Mesendoderm (in vitro differentiated cells): ENCODE results near the gene TIMP1.

Source experiments
- DNase-seq: peaks from one replicate; pipeline ENCODE4 v3.0.0; 2013
- H2AK5ac ChIP-seq: 2 replicates; pipeline ENCODE4 v1.6.1; 2013; ENCODE audit warnings: low read length, inconsistent platforms
- H2BK120ac ChIP-seq: 2 replicates; pipeline ENCODE4 v1.6.1; 2013; ENCODE audit warnings: low read depth, mild to moderate bottlenecking, low read length, moderate library complexity, mixed read lengths
- H2BK15ac ChIP-seq: replicated peaks from 2 replicates; pipeline ENCODE4 v1.6.1; 2013; ENCODE audit warnings: low read depth, mild to moderate bottlenecking, moderate library complexity
- H2BK5ac ChIP-seq: 2 replicates; pipeline ENCODE4 v1.6.1; 2013; ENCODE audit warnings: low read length, inconsistent platforms
- H3K18ac ChIP-seq: 2 replicates; pipeline ENCODE4 v1.6.1; 2013; ENCODE audit warnings: mild to moderate bottlenecking, low read length, mixed read lengths
- H3K23ac ChIP-seq: one replicate; pipeline ENCODE4 v1.6.1; 2013; ENCODE audit warnings: low read length
- H3K27ac ChIP-seq: 2 replicates; pipeline ENCODE4 v1.5.1; 2013; ENCODE audit warnings: low read depth, mild to moderate bottlenecking, inconsistent platforms, low read length, moderate library complexity
- H3K27me3 ChIP-seq: 2 replicates; pipeline ENCODE4 v1.6.1; 2013; ENCODE audit warnings: low read length, control low read depth, mild to moderate bottlenecking, inconsistent platforms; ENCODE audit not compliant: insufficient read depth, poor library complexity
- H3K36me3 ChIP-seq: 2 replicates; pipeline ENCODE4 v1.6.1; 2013; ENCODE audit warnings: low read length, inconsistent platforms; ENCODE audit not compliant: control insufficient read depth, insufficient read depth
- H3K4ac ChIP-seq: one replicate; pipeline ENCODE4 v1.6.1; 2013; ENCODE audit warnings: low read depth, mild to moderate bottlenecking, low read length, moderate library complexity
- H3K4me1 ChIP-seq: 2 replicates; pipeline ENCODE4 v1.6.1; 2013; ENCODE audit warnings: low read depth, low read length, inconsistent platforms; ENCODE audit not compliant: control insufficient read depth
- H3K4me2 ChIP-seq: 2 replicates; pipeline ENCODE4 v1.6.1; 2013; ENCODE audit warnings: low read length
- H3K4me3 ChIP-seq: 2 replicates; pipeline ENCODE4 v1.5.1; 2013; ENCODE audit warnings: mild to moderate bottlenecking, low read length
- H3K56ac ChIP-seq: one replicate; pipeline ENCODE4 v1.6.1; 2013; ENCODE audit warnings: low read length
- H3K79me1 ChIP-seq: 2 replicates; pipeline ENCODE4 v1.6.1; 2013; ENCODE audit warnings: low read length, inconsistent platforms
- H3K79me2 ChIP-seq: 2 replicates; pipeline ENCODE4 v1.6.1; 2013; ENCODE audit warnings: mild to moderate bottlenecking, low read length; ENCODE audit not compliant: control insufficient read depth, insufficient read depth
- H3K9ac ChIP-seq: 2 replicates; pipeline ENCODE4 v1.6.1; 2013; ENCODE audit warnings: low read length, inconsistent platforms
- H4K5ac ChIP-seq: one replicate; pipeline ENCODE4 v1.6.1; 2013; ENCODE audit warnings: low read length
- H4K8ac ChIP-seq: one replicate; pipeline ENCODE4 v1.6.1; 2013; ENCODE audit warnings: low read depth, mild to moderate bottlenecking, control low read depth, low read length, moderate library complexity
- WGBS: extraction: QIAGEN DNeasy Blood & Tissue Kit; methylation state at CpG from one replicate; pipeline ENCODE4 v1.1.7; 2013; ENCODE audit warnings: low lambda C conversion rate, missing lambda C conversion rate; ENCODE audit not compliant: insufficient coverage; ENCODE audit errors: extremely low coverage; 5-methylcytosine and 5-hydroxymethylcytosine counted together

The TIMP1 gene

GRCh38 chrX:47563801-47564315, 18.4 kb upstream of the TIMP1 start:
- Histone ChIP-seq H3K4me2 (no peak overlapping the region), H3K27me3 (no peaks in the 10 kb centered on the region), H2AK5ac (no peak overlapping the region), H3K79me1 (no peaks in the 10 kb centered on the region), H2BK120ac (no peak overlapping the region), H4K5ac (no peak overlapping the region), H3K18ac (no peak overlapping the region), H2BK15ac (no peak overlapping the region), H3K9ac (no peak overlapping the region), H3K36me3 (no peaks in the 10 kb centered on the region), H3K79me2 (peaks cover 4% of the 10 kb centered on the region), H4K8ac (no peak overlapping the region), H3K4ac (no peak overlapping the region), H3K4me3 (no peak overlapping the region), H2BK5ac (no peak overlapping the region), H3K56ac (no peak overlapping the region), H3K4me1 (no peaks in the 10 kb centered on the region), H3K27ac (no peak overlapping the region), H3K23ac (no peak overlapping the region)
- DNase-seq = no peak
- WGBS = no CpG with 5 or more reads among the region's 8 CpGs

- no CpG with 5 or more reads among the region's 12 CpGs for WGBS
- DNase-seq = no peak
Measured at GRCh38 chrX:47564438-47565085, 17.7 kb upstream of the TIMP1 start.

GRCh38 chrX:47566841-47567240, 15.4 kb upstream of the TIMP1 start:
- Histone ChIP-seq H4K8ac (no peak overlapping the region), H3K79me1 (no peaks in the 10 kb centered on the region), H3K27ac (no peak overlapping the region), H3K9ac (no peak overlapping the region), H2BK15ac (no peak overlapping the region), H3K36me3 (peaks cover 2% of the 10 kb centered on the region), H2BK120ac (no peak overlapping the region), H3K4me2 (no peak overlapping the region), H4K5ac (no peak overlapping the region), H3K4me1 (no peaks in the 10 kb centered on the region), H3K4ac (no peak overlapping the region), H3K27me3 (no peaks in the 10 kb centered on the region), H3K79me2 (peaks cover 3% of the 10 kb centered on the region), H3K18ac (no peak overlapping the region), H3K23ac (no peak overlapping the region), H2AK5ac (no peak overlapping the region), H3K4me3 (no peak overlapping the region), H3K56ac (no peak overlapping the region), H2BK5ac (no peak overlapping the region)
- WGBS = no CpG with 5 or more reads among the region's 11 CpGs
- no peak for DNase-seq

More at GRCh38 chrX:47564438-47565085, 17.7 kb upstream of the TIMP1 start:
- no peak overlapping the region for H3K4ac ChIP-seq
- H3K4me2 ChIP-seq = no peak overlapping the region
- H2BK5ac ChIP-seq = no peak overlapping the region
- H3K4me1 ChIP-seq = no peaks in the 10 kb centered on the region
- no peak overlapping the region for H2AK5ac ChIP-seq
- no peak overlapping the region for H3K27ac ChIP-seq
- H3K79me2 ChIP-seq = peaks cover 4% of the 10 kb centered on the region
- H3K56ac ChIP-seq = no peak overlapping the region
- no peaks in the 10 kb centered on the region for H3K79me1 ChIP-seq
- no peak overlapping the region for H4K5ac ChIP-seq
- H3K9ac ChIP-seq = no peak overlapping the region
- no peaks in the 10 kb centered on the region for H3K36me3 ChIP-seq
- H3K4me3 ChIP-seq = no peak overlapping the region
- no peak overlapping the region for H2BK120ac ChIP-seq
- H3K27me3 ChIP-seq = no peaks in the 10 kb centered on the region
- H4K8ac ChIP-seq = no peak overlapping the region
- no peak overlapping the region for H3K18ac ChIP-seq
- H3K23ac ChIP-seq = no peak overlapping the region
- H2BK15ac ChIP-seq = no peak overlapping the region

- no peak overlapping the region for H3K18ac ChIP-seq
- no peaks in the 10 kb centered on the region for H3K27me3 ChIP-seq
- no peak overlapping the region for H2AK5ac ChIP-seq
- H3K4ac ChIP-seq = no peak overlapping the region
- H2BK15ac ChIP-seq = no peak overlapping the region
- no peak overlapping the region for H3K56ac ChIP-seq
- no peak overlapping the region for H2BK120ac ChIP-seq
- H4K8ac ChIP-seq = no peak overlapping the region
- no peaks in the 10 kb centered on the region for H3K79me1 ChIP-seq
- H3K4me2 ChIP-seq = no peak overlapping the region
- no peaks in the 10 kb centered on the region for H3K4me1 ChIP-seq
- H3K27ac ChIP-seq = no peak overlapping the region
- H3K79me2 ChIP-seq = no peaks in the 10 kb centered on the region
- no peak overlapping the region for H3K4me3 ChIP-seq
- no CpG with 5 or more reads among the region's 13 CpGs for WGBS
- peaks cover 2% of the 10 kb centered on the region for H3K36me3 ChIP-seq
- H3K9ac ChIP-seq = no peak overlapping the region
- H3K23ac ChIP-seq = no peak overlapping the region
- DNase-seq = peak; percentile 67
- H4K5ac ChIP-seq = no peak overlapping the region
- no peak overlapping the region for H2BK5ac ChIP-seq
Measured at GRCh38 chrX:47568656-47569295, 13.5 kb upstream of the TIMP1 start.

- H3K27me3 ChIP-seq = no peaks in the 10 kb centered on the region
- no peak overlapping the region for H3K56ac ChIP-seq
- H3K79me1 ChIP-seq = no peaks in the 10 kb centered on the region
- no CpG with 5 or more reads among the region's 8 CpGs for WGBS
- H3K4ac ChIP-seq = no peak overlapping the region
- H2BK5ac ChIP-seq = no peak overlapping the region
- peaks cover 2% of the 10 kb centered on the region for H3K36me3 ChIP-seq
- H3K23ac ChIP-seq = no peak overlapping the region
- no peak overlapping the region for H2BK15ac ChIP-seq
- no peaks in the 10 kb centered on the region for H3K4me1 ChIP-seq
- H2AK5ac ChIP-seq = no peak overlapping the region
- H3K4me3 ChIP-seq = no peak overlapping the region
- H3K4me2 ChIP-seq = no peak overlapping the region
- no peak for DNase-seq
- no peak overlapping the region for H3K9ac ChIP-seq
- H3K79me2 ChIP-seq = no peaks in the 10 kb centered on the region
- no peak overlapping the region for H3K27ac ChIP-seq
- no peak overlapping the region for H4K8ac ChIP-seq
- H3K18ac ChIP-seq = no peak overlapping the region
- no peak overlapping the region for H2BK120ac ChIP-seq
- no peak overlapping the region for H4K5ac ChIP-seq
Measured at GRCh38 chrX:47570794-47571193, 11.4 kb upstream of the TIMP1 start.
